Stomach smooth muscle (tissue), 2 donors: Measurements from ENCODE around the gene TRIM67.

ENCODE experiments used
- H3K27ac ChIP-seq: one replicate; pipeline ENCODE4 v1.7.0; 2013; ENCODE audit warnings: mild to moderate bottlenecking, low read length, inconsistent platforms
- H3K27me3 ChIP-seq, 2 donors: one replicate each; pipeline ENCODE4 v1.7.0; 2013; ENCODE audit warnings: low read length in 2 of 2; ENCODE audit not compliant: insufficient read depth in 2 of 2, control insufficient read depth in 1 of 2
- H3K36me3 ChIP-seq, 2 donors: one replicate each; pipeline ENCODE4 v1.7.0; 2013; ENCODE audit warnings: low read length in 2 of 2; ENCODE audit not compliant: control insufficient read depth in 2 of 2, insufficient read depth in 2 of 2
- H3K4me1 ChIP-seq: one replicate; pipeline ENCODE4 v1.7.0; 2013; ENCODE audit warnings: low read length; ENCODE audit not compliant: control insufficient read depth, insufficient read depth
- H3K4me3 ChIP-seq, 2 donors: one replicate each; pipeline ENCODE4 v1.7.0; 2013; ENCODE audit warnings: low read length in 2 of 2
- H3K9ac ChIP-seq, 2 donors: one replicate each; pipeline ENCODE4 v1.7.0; 2013; ENCODE audit warnings: low read length in 2 of 2, mild to moderate bottlenecking in 1 of 2
- H3K9me3 ChIP-seq, 2 donors: one replicate each; pipeline ENCODE4 v1.7.0; 2013; ENCODE audit warnings: low read length in 2 of 2; ENCODE audit not compliant: control insufficient read depth in 2 of 2
- donor health status: healthy.
- donor health status: Pancreatic carcinoma.

Gene TRIM67

GRCh38 chr1:231260351-231260750, 98.5 kb downstream of the TRIM67 start:
- Histone ChIP-seq H3K4me3 (no peak overlapping the region), H3K27me3 (no peaks in the 10 kb centered on the region), H3K4me1 (no peaks in the 10 kb centered on the region), H3K36me3 (peaks cover 42% of the 10 kb centered on the region in 2 donors), H3K9me3 (no peaks in the 10 kb centered on the region), H3K9ac (no peak overlapping the region), H3K27ac (no peak overlapping the region)

GRCh38 chr1:231264642-231265041, 102.8 kb downstream of the TRIM67 start:
- H3K27me3 ChIP-seq = no peaks in the 10 kb centered on the region
- no peaks in the 10 kb centered on the region for H3K4me1 ChIP-seq
- H3K9me3 ChIP-seq = no peaks in the 10 kb centered on the region
- H3K36me3 ChIP-seq = peaks cover 50 to 52% of the 10 kb centered on the region in 2 donors
- H3K4me3 ChIP-seq = no peak overlapping the region
- H3K9ac ChIP-seq = no peak overlapping the region
- no peak overlapping the region for H3K27ac ChIP-seq

- Histone ChIP-seq H3K27me3 (no peaks in the 10 kb centered on the region), H3K27ac (no peak overlapping the region), H3K36me3 (peaks cover 42 to 44% of the 10 kb centered on the region in 2 donors), H3K4me3 (no peak overlapping the region), H3K9me3 (no peaks in the 10 kb centered on the region), H3K9ac (no peak overlapping the region), H3K4me1 (no peaks in the 10 kb centered on the region)
Measured at GRCh38 chr1:231265379-231265778, 103.5 kb downstream of the TRIM67 start.

- H3K9me3 ChIP-seq = no peaks in the 10 kb centered on the region
- no peak overlapping the region for H3K27ac ChIP-seq
- no peak overlapping the region for H3K4me3 ChIP-seq
- no peak overlapping the region for H3K9ac ChIP-seq
- peaks cover 43 to 48% of the 10 kb centered on the region in 2 donors for H3K36me3 ChIP-seq
- no peaks in the 10 kb centered on the region for H3K4me1 ChIP-seq
- no peaks in the 10 kb centered on the region for H3K27me3 ChIP-seq
Measured at GRCh38 chr1:231266811-231267322, 105.0 kb downstream of the TRIM67 start.
